H9 (cell line): Measurements from ENCODE around the gene GPATCH2. TPM values are rescaled to one million over a fixed set of nuclear protein-coding genes. Genes with fewer than 3 reads are reported as not detected.

ENCODE experiments used
- DNase-seq: peaks from one replicate; pipeline ENCODE4 v3.0.0-alpha.2; 2017
- H2AFZ ChIP-seq: one replicate; pipeline ENCODE4 v1.6.1; 2013; ENCODE audit warnings: mild to moderate bottlenecking, low read length, control low read depth, moderate library complexity
- H2AK5ac ChIP-seq: 2 replicates; pipeline ENCODE4 v1.6.1; 2013; ENCODE audit warnings: low read length, control low read depth, mixed read lengths; ENCODE audit not compliant: insufficient read length
- H2BK120ac ChIP-seq: one replicate; pipeline ENCODE4 v1.6.1; 2013; ENCODE audit warnings: low read depth, mild to moderate bottlenecking, low read length, control low read depth, inconsistent platforms; ENCODE audit not compliant: poor library complexity, severe bottlenecking
- H2BK12ac ChIP-seq: 2 replicates; pipeline ENCODE4 v1.6.1; 2013; ENCODE audit warnings: low read length, control low read depth, mixed read lengths, low read depth; ENCODE audit not compliant: insufficient read length
- H2BK15ac ChIP-seq: 2 replicates; pipeline ENCODE4 v1.6.1; 2013; ENCODE audit warnings: low read depth, low read length, control low read depth
- H2BK20ac ChIP-seq: one replicate; pipeline ENCODE4 v1.6.1; 2013; ENCODE audit warnings: low read depth, mild to moderate bottlenecking, low read length, control low read depth, inconsistent platforms; ENCODE audit not compliant: poor library complexity, severe bottlenecking
- H2BK5ac ChIP-seq: 2 replicates; pipeline ENCODE4 v1.6.1; 2013; ENCODE audit warnings: low read length, control low read depth, mixed read lengths; ENCODE audit not compliant: insufficient read length
- H3K14ac ChIP-seq: 2 replicates; pipeline ENCODE4 v1.6.1; 2013; ENCODE audit warnings: low read length, control low read depth; ENCODE audit not compliant: insufficient read depth
- H3K18ac ChIP-seq: 2 replicates; pipeline ENCODE4 v1.6.1; 2013; ENCODE audit warnings: low read depth, mild to moderate bottlenecking, mixed read lengths, low read length, control low read depth; ENCODE audit not compliant: insufficient read length
- H3K23ac ChIP-seq: 2 replicates; pipeline ENCODE4 v1.6.1; 2013; ENCODE audit warnings: low read length, control low read depth, mixed read lengths, low read depth; ENCODE audit not compliant: insufficient read length
- H3K23me2 ChIP-seq: 2 replicates; pipeline ENCODE4 v1.6.1; 2013; ENCODE audit warnings: low read depth, mild to moderate bottlenecking, mixed read lengths, low read length, control low read depth; ENCODE audit not compliant: insufficient read length, poor library complexity, severe bottlenecking
- H3K27ac ChIP-seq: 2 replicates; pipeline ENCODE4 v1.5.1; 2013; ENCODE audit warnings: low read length, control low read depth, mixed read lengths, low read depth; ENCODE audit not compliant: insufficient read length
- H3K27me3 ChIP-seq: 2 replicates; pipeline ENCODE4 v1.6.1; 2013; ENCODE audit warnings: low read length, control low read depth, inconsistent platforms; ENCODE audit not compliant: insufficient read depth
- H3K4ac ChIP-seq: 2 replicates; pipeline ENCODE4 v1.6.1; 2013; ENCODE audit warnings: low read depth, mild to moderate bottlenecking, control low read depth, inconsistent platforms, low read length, moderate library complexity
- H3K4me1 ChIP-seq: 2 replicates; pipeline ENCODE4 v1.6.1; 2013; ENCODE audit warnings: low read length, control low read depth, inconsistent platforms; ENCODE audit not compliant: insufficient read depth
- H3K4me2 ChIP-seq: 2 replicates; pipeline ENCODE4 v1.6.1; 2013; ENCODE audit warnings: low read length, control low read depth, mixed read lengths; ENCODE audit not compliant: insufficient read length, insufficient read depth
- H3K56ac ChIP-seq: 2 replicates; pipeline ENCODE4 v1.6.1; 2013; ENCODE audit warnings: low read depth, mild to moderate bottlenecking, mixed read lengths, low read length, control low read depth; ENCODE audit not compliant: insufficient read length
- H3K79me1 ChIP-seq: 2 replicates; pipeline ENCODE4 v1.6.1; 2013; ENCODE audit warnings: low read depth, mild to moderate bottlenecking, moderate library complexity, low read length, control low read depth, inconsistent platforms; ENCODE audit not compliant: insufficient read depth, poor library complexity, severe bottlenecking
- H3K79me2 ChIP-seq: 2 replicates; pipeline ENCODE4 v1.6.1; 2013; ENCODE audit warnings: low read length, control low read depth, inconsistent platforms; ENCODE audit not compliant: insufficient read depth
- H3K9ac ChIP-seq: 2 replicates; pipeline ENCODE4 v1.6.1; 2013; ENCODE audit warnings: low read length, control low read depth, mixed read lengths; ENCODE audit not compliant: insufficient read length; ENCODE audit errors: extremely low read depth
- H3K9me3 ChIP-seq: one replicate; pipeline ENCODE4 v1.6.1; 2013; ENCODE audit warnings: low read depth, low read length, inconsistent platforms; ENCODE audit not compliant: control insufficient read depth
- H3T11ph ChIP-seq: one replicate; pipeline ENCODE4 v1.6.1; 2013; ENCODE audit warnings: mild to moderate bottlenecking, low read length, control low read depth, inconsistent platforms
- H4K20me1 ChIP-seq: one replicate; pipeline ENCODE4 v1.6.1; 2013; ENCODE audit not compliant: control insufficient read depth, insufficient read length, insufficient read depth
- H4K5ac ChIP-seq: 2 replicates; pipeline ENCODE4 v1.6.1; 2013; ENCODE audit warnings: low read depth, mild to moderate bottlenecking, mixed read lengths, low read length, control low read depth; ENCODE audit not compliant: insufficient read length
- H4K8ac ChIP-seq: replicated peaks from 2 replicates; pipeline ENCODE4 v1.6.1; 2013; ENCODE audit warnings: low read length, control low read depth, mixed read lengths, low read depth; ENCODE audit not compliant: insufficient read length
- H4K91ac ChIP-seq: 2 replicates; pipeline ENCODE4 v1.6.1; 2013; ENCODE audit warnings: low read depth, mild to moderate bottlenecking, moderate library complexity, mixed read lengths, low read length, control low read depth; ENCODE audit not compliant: insufficient read length
- H3K27ac Mint-ChIP-seq, 3 experiments: 2 replicates in 2 of 3; 3 replicates in 1 of 3; pipeline ENCODE4 v1.8.0; 2020 to 2021; ENCODE audit warnings: mixed read lengths in 3 of 3, mild to moderate bottlenecking in 1 of 3, moderate library complexity in 1 of 3
- H3K27me3 Mint-ChIP-seq: 2 replicates; pipeline ENCODE4 v1.8.0; 2021; ENCODE audit warnings: low read depth, mild to moderate bottlenecking, moderate library complexity, mixed read lengths
- H3K36me3 Mint-ChIP-seq, 3 experiments: 2 replicates in 2 of 3; 3 replicates in 1 of 3; pipeline ENCODE4 v1.8.0; 2020 to 2021; ENCODE audit warnings: low read depth in 3 of 3, mixed read lengths in 3 of 3; ENCODE audit not compliant: insufficient read depth in 1 of 3
- H3K4me1 Mint-ChIP-seq, 2 experiments: 2 replicates each; pipeline ENCODE4 v1.8.0; 2020; ENCODE audit warnings: mixed read lengths in 2 of 2
- H3K4me3 Mint-ChIP-seq, 2 experiments: 2 replicates in 1 of 2; 3 replicates in 1 of 2; pipeline ENCODE4 v1.8.0; 2020 to 2021; ENCODE audit warnings: mild to moderate bottlenecking in 2 of 2, mixed read lengths in 2 of 2, moderate library complexity in 1 of 2
- H3K9me3 Mint-ChIP-seq, 2 experiments: 2 replicates in 1 of 2; 3 replicates in 1 of 2; pipeline ENCODE4 v1.8.0; 2020; ENCODE audit warnings: mild to moderate bottlenecking in 2 of 2, mixed read lengths in 2 of 2, moderate library complexity in 1 of 2
- WGBS: extraction: QIAGEN DNeasy Blood & Tissue Kit; methylation state at CpG from one replicate; pipeline ENCODE4 v1.1.7; 2013; ENCODE audit warnings: missing lambda C conversion rate, low lambda C conversion rate, mixed read lengths; ENCODE audit not compliant: insufficient read length; ENCODE audit errors: extremely low coverage; 5-methylcytosine and 5-hydroxymethylcytosine counted together
- total RNA-seq: library from RNA; stranded (reverse); gene quantifications from 2 replicates; pipeline ENCODE4 v1.2.1, GENCODE V29; 2021
- TF ChIP-seq, protein P1 (sequence below): fragments of 200-600 bp; sonication (generic); conservative IDR thresholded peaks from 3 replicates; pipeline ENCODE4 v1.8.0; 2021; ENCODE audit warnings: antibody characterized with exemption, mild to moderate bottlenecking

The GPATCH2 gene
- total RNA-seq, 1 experiment from 2014 or later, result 14.3 TPM

DNA sequence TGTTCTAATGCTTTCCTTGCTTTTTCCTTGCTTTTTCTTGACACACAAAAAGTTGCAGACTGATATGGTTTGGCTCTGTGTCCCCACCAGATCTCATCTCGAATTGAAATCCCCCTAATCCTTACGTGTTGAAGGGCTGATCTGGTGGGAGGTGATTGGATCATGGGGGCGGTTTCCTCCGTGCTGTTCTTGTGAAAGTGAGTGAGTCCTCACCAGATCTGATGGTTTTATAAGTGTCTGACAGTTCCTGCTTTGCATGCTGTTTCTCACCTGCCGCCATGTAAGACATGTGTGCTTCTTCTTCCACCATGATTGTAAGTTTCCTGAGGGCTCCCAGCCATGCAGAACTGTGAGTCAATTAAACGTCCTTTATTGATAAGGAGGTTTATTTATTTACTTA, 11.6 kb upstream of the GPATCH2 start:
- H2BK12ac ChIP-seq, result no peak overlapping the region
- no peak overlapping the region; a peak in 1 of 7 replicates for H3K27ac Mint-ChIP-seq
- no peak overlapping the region for H2BK20ac ChIP-seq
- no peak overlapping the region for H3T11ph ChIP-seq
- no peak overlapping the region for H2BK5ac ChIP-seq
- H3K4me1 Mint-ChIP-seq, result peaks cover 3% of the 10 kb centered on the region in 2 experiments; a peak in 1 of 4 replicates
- no peak overlapping the region for H3K14ac ChIP-seq
- H3K27me3 ChIP-seq, result no peaks in the 10 kb centered on the region
- no peaks in the 10 kb centered on the region for H3K27me3 Mint-ChIP-seq
- no peaks in the 10 kb centered on the region for H3K9me3 Mint-ChIP-seq
- no peaks in the 10 kb centered on the region for H3K23me2 ChIP-seq
- no CpG with 5 or more reads among the region's 6 CpGs for WGBS
- no peaks in the 10 kb centered on the region for H3K79me1 ChIP-seq
- no peaks in the 10 kb centered on the region for H4K20me1 ChIP-seq
- no peak overlapping the region for H3K9ac ChIP-seq
- no peak overlapping the region for H4K91ac ChIP-seq
- no peak overlapping the region for H2BK120ac ChIP-seq
- H3K79me2 ChIP-seq, result no peaks in the 10 kb centered on the region
- H3K4ac ChIP-seq, result no peak overlapping the region
- H3K4me1 ChIP-seq, result no peaks in the 10 kb centered on the region
- TF ChIP-seq, protein P1, sequence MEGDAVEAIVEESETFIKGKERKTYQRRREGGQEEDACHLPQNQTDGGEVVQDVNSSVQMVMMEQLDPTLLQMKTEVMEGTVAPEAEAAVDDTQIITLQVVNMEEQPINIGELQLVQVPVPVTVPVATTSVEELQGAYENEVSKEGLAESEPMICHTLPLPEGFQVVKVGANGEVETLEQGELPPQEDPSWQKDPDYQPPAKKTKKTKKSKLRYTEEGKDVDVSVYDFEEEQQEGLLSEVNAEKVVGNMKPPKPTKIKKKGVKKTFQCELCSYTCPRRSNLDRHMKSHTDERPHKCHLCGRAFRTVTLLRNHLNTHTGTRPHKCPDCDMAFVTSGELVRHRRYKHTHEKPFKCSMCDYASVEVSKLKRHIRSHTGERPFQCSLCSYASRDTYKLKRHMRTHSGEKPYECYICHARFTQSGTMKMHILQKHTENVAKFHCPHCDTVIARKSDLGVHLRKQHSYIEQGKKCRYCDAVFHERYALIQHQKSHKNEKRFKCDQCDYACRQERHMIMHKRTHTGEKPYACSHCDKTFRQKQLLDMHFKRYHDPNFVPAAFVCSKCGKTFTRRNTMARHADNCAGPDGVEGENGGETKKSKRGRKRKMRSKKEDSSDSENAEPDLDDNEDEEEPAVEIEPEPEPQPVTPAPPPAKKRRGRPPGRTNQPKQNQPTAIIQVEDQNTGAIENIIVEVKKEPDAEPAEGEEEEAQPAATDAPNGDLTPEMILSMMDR, result no peak
- H3K18ac ChIP-seq, result no peak overlapping the region
- no peak overlapping the region for H3K4me2 ChIP-seq
- DNase-seq, result no peak
- H3K23ac ChIP-seq, result no peak overlapping the region
- H3K27ac ChIP-seq, result no peak overlapping the region
- H3K9me3 ChIP-seq, result no peaks in the 10 kb centered on the region
- no peaks in the 10 kb centered on the region for H3K36me3 Mint-ChIP-seq
- H4K8ac ChIP-seq, result no peak overlapping the region
- no peak overlapping the region for H3K4me3 Mint-ChIP-seq
- H2AK5ac ChIP-seq, result no peak overlapping the region
- H4K5ac ChIP-seq, result no peak overlapping the region
- no peak overlapping the region for H2BK15ac ChIP-seq
- H3K56ac ChIP-seq, result no peak overlapping the region
- no peak overlapping the region for H2AFZ ChIP-seq
